Adrenal gland (tissue), 5 donors: ENCODE results near the gene TCERG1.

Experiments
- CTCF ChIP-seq, 6 experiments: fragments of 450-650 bp in 4 of 6; fragments of 200-600 bp in 2 of 6; sonication (generic) in 1 of 6; IDR thresholded peaks; 1 replicate in 5 of 6; 2 replicates in 1 of 6; pipeline versions ENCODE4 v1.5.1 to v1.8.0; 2016 to 2021; ENCODE audit warnings: antibody characterized with exemption in 6 of 6, mild to moderate bottlenecking in 2 of 6, moderate library complexity in 1 of 6
- POLR2A ChIP-seq, 2 donors: fragments of 450-650 bp; IDR thresholded peaks; one replicate each; pipeline ENCODE4 v1.6.1; 2017; ENCODE audit warnings: antibody characterized with exemption in 2 of 2, mild to moderate bottlenecking in 2 of 2, moderate library complexity in 1 of 2
- donor health status: DM: no; HTN: no; CAD: no.

GRCh38 chr5:146428658-146429057, 18.5 kb upstream of the TCERG1 start:
- TF ChIP-seq POLR2A (IDR thresholded peaks at IDR 0.05): no peak
- no peak for TF ChIP-seq CTCF (IDR thresholded peaks at IDR 0.05)
